Measurements from ENCODE around the gene COTL1. TPM values are rescaled to one million over a fixed set of nuclear protein-coding genes. Genes with fewer than 3 reads are reported as not detected.

The COTL1 gene
- total and polyA plus RNA-seq, 9 of the 15 experiments (the other 6 are each of a cell fraction or from before 2014, with no cell fraction given) = 27.7 to 185 (median 72.5) TPM

DNA sequence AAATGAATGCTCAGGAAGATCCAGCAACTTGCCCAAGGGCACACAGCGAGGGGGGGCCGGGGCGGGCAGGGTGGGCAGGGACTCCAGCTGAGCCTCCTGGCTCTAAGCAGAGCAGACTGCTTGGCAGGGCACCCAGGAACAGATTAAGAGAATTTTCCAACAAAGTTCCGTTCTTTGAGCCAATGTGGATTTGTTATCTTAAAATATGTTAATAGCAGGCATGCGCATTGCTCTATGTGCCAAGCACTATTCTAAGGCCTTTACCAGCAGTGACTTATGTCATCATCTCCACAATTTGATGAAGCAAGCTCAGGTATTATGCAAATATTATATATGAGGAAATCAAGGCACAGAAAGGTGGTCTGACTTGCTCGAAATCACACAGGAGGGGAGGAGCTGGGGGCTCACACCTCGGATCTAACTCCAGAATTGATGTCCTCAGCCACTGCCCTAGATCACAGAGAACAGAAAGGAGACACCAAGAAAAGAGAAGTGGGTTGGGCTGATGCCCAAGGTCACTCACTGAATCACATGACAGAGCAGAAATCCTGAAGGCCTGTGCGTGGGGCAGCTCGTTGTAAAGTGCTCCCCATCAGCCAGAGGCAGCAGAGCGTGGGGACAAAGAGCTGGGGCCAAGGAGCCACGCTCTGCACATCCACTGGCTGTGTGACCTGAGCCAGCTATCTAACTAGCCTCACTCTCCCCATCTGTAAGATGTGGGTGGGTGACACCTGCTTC, 90.2 kb downstream of the COTL1 start (continued):
- TF ChIP-seq PPARD (CRISPR knock-in tag; IDR thresholded peaks at IDR 0.05) (no peak), ZC3H4 (CRISPR knock-in tag; IDR thresholded peaks at IDR 0.05; ENCODE audit: borderline replicate concordance) (no peak)

DNA sequence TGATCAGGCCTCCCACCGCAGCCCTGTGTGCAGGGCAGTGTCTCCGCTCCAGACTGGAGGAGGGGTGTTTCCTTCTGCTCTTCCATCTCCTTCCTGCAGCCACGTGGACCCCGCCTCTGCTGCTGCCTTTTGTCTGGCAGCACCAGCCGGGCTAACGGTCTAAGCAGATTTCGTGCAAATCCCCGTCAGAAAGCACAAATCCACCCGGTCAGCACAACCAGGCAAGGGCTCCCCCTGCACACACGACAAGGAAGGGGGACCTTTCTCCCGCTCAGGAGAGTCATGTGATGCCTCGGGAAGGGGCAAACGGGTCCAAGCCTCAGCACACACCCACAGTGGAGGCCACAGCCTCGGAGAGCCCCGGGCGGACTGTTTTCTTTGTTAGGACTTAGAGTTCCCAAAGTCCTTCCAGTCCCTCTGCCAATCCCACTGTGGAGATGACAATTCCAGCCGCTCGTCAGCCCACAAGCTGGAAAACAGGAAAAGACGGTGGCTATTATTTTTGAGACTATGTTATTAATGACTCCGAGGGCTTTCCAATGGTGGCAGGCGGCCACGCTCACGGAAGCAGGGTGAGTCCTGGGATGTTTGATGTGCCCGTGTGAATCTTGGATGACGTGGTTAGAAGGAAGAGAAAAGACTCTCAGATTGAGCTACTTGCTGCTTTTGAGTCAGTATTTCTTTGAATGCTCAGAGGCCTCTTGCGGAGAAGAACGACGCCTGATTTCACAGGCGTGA, 90.9 kb downstream of the COTL1 start:
- Histone ChIP-seq H3K27ac (ENCODE audit: extremely low read depth, low read depth, low read length) (no peak overlapping the region), H3K9ac (ENCODE audit: insufficient read depth in 1 of 2, low read depth in 2 of 2, low read length in 2 of 2) (no peak overlapping the region), H3K36me3 (ENCODE audit: control insufficient read depth, insufficient read depth, low read length) (no peaks in the 10 kb centered on the region), H3K4me2 (ENCODE audit: insufficient read depth, low read length) (no peak overlapping the region), H3K9me1 (ENCODE audit: control insufficient read depth, insufficient read depth, low read length) (no peaks in the 10 kb centered on the region), H4K20me1 (replicated peaks; ENCODE audit: control insufficient read depth, insufficient read depth, low read length) (no peaks in the 10 kb centered on the region), H3K4me3 (no peak overlapping the region), H3K79me2 (ENCODE audit: control insufficient read depth, insufficient read depth, low read length) (no peaks in the 10 kb centered on the region), H2AFZ (ENCODE audit: low read depth, low read length) (peak overlapping the region; percentile 65), H3K9me3 (replicated peaks; ENCODE audit: control insufficient read depth, insufficient read depth, low read depth, low read length) (no peaks in the 10 kb centered on the region), H3K4me1 (replicated peaks in 1 of 2; ENCODE audit: control insufficient read depth in 2 of 2, insufficient read depth in 2 of 2, low read length in 2 of 2) (peaks cover 2 to 20% of the 10 kb centered on the region in 2 experiments; a peak in 3 of 5 replicates), H3K27me3 (ENCODE audit: control insufficient read depth in 2 of 2, insufficient read depth in 2 of 2, low read length in 2 of 2) (peaks cover 0 to 3% of the 10 kb centered on the region in 2 experiments; a peak in 2 of 5 replicates)
- peak; percentile 10; the same call in 2 of the 3 replicates for ATAC-seq
- ChIA-PET CTCF (ENCODE audit: low intra/inter-chr PET ratio) (interaction anchor here (0.7 kb wide), 1 partner anchor 425 kb away, joined by 3 read pairs; no protein-coding TSS in a partner anchor), POLR2A (interaction anchor here (0.6 to 1.8 kb wide), 2 partner anchors 11 to 25 kb away, joined by 3 to 11 read pairs; no protein-coding TSS in a partner anchor)
- BruUV-seq (replicated peaks) = no TSS peak
- no peak for DNase-seq (ENCODE audit: extremely low read depth in 1 of 4, low spot score in 3 of 4)
- 49% methylated on average over 28 of the region's 29 CpGs for WGBS (ENCODE audit: insufficient coverage, low coverage, missing lambda C conversion rate)
- intact Hi-C loops (cut with micrococcal nuclease) = no loop called here
- in situ Hi-C loops (cut with MboI) = no loop called here
- FAIRE-seq = no peak
- TF ChIP-seq, protein P1, sequence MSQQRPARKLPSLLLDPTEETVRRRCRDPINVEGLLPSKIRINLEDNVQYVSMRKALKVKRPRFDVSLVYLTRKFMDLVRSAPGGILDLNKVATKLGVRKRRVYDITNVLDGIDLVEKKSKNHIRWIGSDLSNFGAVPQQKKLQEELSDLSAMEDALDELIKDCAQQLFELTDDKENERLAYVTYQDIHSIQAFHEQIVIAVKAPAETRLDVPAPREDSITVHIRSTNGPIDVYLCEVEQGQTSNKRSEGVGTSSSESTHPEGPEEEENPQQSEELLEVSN (IDR thresholded peaks at IDR 0.05; ENCODE audit: borderline replicate concordance in 1 of 2, extremely low read depth in 1 of 2, insufficient read depth in 1 of 2, insufficient read length in 1 of 2, low read depth in 1 of 2, low read length in 1 of 2, poor library complexity in 1 of 2, severe bottlenecking in 1 of 2) = peak in 1 of 2 experiments; percentile 28
- TF ChIP-seq, protein P2, sequence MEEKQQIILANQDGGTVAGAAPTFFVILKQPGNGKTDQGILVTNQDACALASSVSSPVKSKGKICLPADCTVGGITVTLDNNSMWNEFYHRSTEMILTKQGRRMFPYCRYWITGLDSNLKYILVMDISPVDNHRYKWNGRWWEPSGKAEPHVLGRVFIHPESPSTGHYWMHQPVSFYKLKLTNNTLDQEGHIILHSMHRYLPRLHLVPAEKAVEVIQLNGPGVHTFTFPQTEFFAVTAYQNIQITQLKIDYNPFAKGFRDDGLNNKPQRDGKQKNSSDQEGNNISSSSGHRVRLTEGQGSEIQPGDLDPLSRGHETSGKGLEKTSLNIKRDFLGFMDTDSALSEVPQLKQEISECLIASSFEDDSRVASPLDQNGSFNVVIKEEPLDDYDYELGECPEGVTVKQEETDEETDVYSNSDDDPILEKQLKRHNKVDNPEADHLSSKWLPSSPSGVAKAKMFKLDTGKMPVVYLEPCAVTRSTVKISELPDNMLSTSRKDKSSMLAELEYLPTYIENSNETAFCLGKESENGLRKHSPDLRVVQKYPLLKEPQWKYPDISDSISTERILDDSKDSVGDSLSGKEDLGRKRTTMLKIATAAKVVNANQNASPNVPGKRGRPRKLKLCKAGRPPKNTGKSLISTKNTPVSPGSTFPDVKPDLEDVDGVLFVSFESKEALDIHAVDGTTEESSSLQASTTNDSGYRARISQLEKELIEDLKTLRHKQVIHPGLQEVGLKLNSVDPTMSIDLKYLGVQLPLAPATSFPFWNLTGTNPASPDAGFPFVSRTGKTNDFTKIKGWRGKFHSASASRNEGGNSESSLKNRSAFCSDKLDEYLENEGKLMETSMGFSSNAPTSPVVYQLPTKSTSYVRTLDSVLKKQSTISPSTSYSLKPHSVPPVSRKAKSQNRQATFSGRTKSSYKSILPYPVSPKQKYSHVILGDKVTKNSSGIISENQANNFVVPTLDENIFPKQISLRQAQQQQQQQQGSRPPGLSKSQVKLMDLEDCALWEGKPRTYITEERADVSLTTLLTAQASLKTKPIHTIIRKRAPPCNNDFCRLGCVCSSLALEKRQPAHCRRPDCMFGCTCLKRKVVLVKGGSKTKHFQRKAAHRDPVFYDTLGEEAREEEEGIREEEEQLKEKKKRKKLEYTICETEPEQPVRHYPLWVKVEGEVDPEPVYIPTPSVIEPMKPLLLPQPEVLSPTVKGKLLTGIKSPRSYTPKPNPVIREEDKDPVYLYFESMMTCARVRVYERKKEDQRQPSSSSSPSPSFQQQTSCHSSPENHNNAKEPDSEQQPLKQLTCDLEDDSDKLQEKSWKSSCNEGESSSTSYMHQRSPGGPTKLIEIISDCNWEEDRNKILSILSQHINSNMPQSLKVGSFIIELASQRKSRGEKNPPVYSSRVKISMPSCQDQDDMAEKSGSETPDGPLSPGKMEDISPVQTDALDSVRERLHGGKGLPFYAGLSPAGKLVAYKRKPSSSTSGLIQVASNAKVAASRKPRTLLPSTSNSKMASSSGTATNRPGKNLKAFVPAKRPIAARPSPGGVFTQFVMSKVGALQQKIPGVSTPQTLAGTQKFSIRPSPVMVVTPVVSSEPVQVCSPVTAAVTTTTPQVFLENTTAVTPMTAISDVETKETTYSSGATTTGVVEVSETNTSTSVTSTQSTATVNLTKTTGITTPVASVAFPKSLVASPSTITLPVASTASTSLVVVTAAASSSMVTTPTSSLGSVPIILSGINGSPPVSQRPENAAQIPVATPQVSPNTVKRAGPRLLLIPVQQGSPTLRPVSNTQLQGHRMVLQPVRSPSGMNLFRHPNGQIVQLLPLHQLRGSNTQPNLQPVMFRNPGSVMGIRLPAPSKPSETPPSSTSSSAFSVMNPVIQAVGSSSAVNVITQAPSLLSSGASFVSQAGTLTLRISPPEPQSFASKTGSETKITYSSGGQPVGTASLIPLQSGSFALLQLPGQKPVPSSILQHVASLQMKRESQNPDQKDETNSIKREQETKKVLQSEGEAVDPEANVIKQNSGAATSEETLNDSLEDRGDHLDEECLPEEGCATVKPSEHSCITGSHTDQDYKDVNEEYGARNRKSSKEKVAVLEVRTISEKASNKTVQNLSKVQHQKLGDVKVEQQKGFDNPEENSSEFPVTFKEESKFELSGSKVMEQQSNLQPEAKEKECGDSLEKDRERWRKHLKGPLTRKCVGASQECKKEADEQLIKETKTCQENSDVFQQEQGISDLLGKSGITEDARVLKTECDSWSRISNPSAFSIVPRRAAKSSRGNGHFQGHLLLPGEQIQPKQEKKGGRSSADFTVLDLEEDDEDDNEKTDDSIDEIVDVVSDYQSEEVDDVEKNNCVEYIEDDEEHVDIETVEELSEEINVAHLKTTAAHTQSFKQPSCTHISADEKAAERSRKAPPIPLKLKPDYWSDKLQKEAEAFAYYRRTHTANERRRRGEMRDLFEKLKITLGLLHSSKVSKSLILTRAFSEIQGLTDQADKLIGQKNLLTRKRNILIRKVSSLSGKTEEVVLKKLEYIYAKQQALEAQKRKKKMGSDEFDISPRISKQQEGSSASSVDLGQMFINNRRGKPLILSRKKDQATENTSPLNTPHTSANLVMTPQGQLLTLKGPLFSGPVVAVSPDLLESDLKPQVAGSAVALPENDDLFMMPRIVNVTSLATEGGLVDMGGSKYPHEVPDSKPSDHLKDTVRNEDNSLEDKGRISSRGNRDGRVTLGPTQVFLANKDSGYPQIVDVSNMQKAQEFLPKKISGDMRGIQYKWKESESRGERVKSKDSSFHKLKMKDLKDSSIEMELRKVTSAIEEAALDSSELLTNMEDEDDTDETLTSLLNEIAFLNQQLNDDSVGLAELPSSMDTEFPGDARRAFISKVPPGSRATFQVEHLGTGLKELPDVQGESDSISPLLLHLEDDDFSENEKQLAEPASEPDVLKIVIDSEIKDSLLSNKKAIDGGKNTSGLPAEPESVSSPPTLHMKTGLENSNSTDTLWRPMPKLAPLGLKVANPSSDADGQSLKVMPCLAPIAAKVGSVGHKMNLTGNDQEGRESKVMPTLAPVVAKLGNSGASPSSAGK (IDR thresholded peaks at IDR 0.05) = 0 out of 2 replicates have a peak, but pooled peaks have one; percentile 31

Measured in K562 (cell line).